K562 (cell line): Measurements from ENCODE around the gene TMEM260. TPM values are rescaled to one million over a fixed set of nuclear protein-coding genes. Genes with fewer than 3 reads are reported as not detected.

Experiments
- polyA plus RNA-seq, 8 experiments: library from polyadenylated mRNA; depleted of rRNA in 4 of 8; stranded (reverse) in 5 of 8; unstranded in 3 of 8; fragments of >200 nt; fragmentation: Nextera tagmentation in 2 of 8; fragmentation: Illumina TruSeq in 1 of 8; extraction: Ambion mirVana in 2 of 8; extraction: Trizol in 1 of 8; gene quantifications; 2 replicates each; pipeline versions ENCODE4 v1.2.1 to v1.2.3, GENCODE V29; 2011 to 2014; ENCODE audit warnings: inconsistent platforms in 1 of 8, missing spikeins in 1 of 8
- total RNA-seq, 7 experiments: library from RNA; depleted of rRNA in 6 of 7; stranded (reverse); fragments of >200 nt in 6 of 7; fragmentation: Illumina TruSeq in 2 of 7; extraction: Trizol in 2 of 7; gene quantifications; 2 replicates each; pipeline versions ENCODE4 v1.2.1 to v1.2.3, GENCODE V29; 2011 to 2021; ENCODE audit warnings: low replicate concordance in 1 of 7

Gene TMEM260
- total and polyA plus RNA-seq, 9 of the 15 experiments (the other 6 are each of a cell fraction or from before 2014, with no cell fraction given) = 2.2 to 9.4 (median 6.0) TPM

Other genes starting within 250 kb of the TMEM260 start
- gene OTX2, start 230.7 kb downstream of the TMEM260 start, total RNA-seq (2014; rRNA removed) = not detected in 2 replicates
- not detected in 2 replicates for gene OTX2, start 230.7 kb downstream of the TMEM260 start, total RNA-seq (2014; rRNA removed; fragmentation: Illumina TruSeq; extraction: Trizol)
- gene OTX2, start 230.7 kb downstream of the TMEM260 start, total RNA-seq (2015; rRNA removed; fragmentation: Illumina TruSeq; extraction: Trizol) = not detected in 2 replicates
- not detected in 2 replicates for gene OTX2, start 230.7 kb downstream of the TMEM260 start, total RNA-seq (2021)
- gene OTX2, start 230.7 kb downstream of the TMEM260 start, polyA plus RNA-seq (2011; rRNA removed) = not detected in 2 replicates
- not detected in 2 replicates for gene OTX2, start 230.7 kb downstream of the TMEM260 start, polyA plus RNA-seq (2014; fragmentation: Illumina TruSeq; extraction: Trizol)
- not detected for gene OTX2, start 230.7 kb downstream of the TMEM260 start, polyA plus RNA-seq (2014; fragmentation: Nextera tagmentation; extraction: Ambion mirVana)
- gene OTX2, start 230.7 kb downstream of the TMEM260 start, polyA plus RNA-seq (2014; rRNA removed) = not detected in 2 replicates